Nephron progenitor cell (in vitro differentiated cells): ENCODE measurements around the gene GFRA1.

ENCODE experiments used
- DNase-seq: peaks from one replicate; pipeline ENCODE4 v3.0.0; 2021
- H3K27ac Mint-ChIP-seq: 2 replicates; pipeline ENCODE4 v1.8.0; 2021; ENCODE audit warnings: mild to moderate bottlenecking, moderate library complexity, mixed read lengths
- H3K27me3 Mint-ChIP-seq: 2 replicates; pipeline ENCODE4 v1.8.0; 2021; ENCODE audit warnings: mild to moderate bottlenecking, low read depth, mixed read lengths; ENCODE audit not compliant: poor library complexity
- H3K36me3 Mint-ChIP-seq: 2 replicates; pipeline ENCODE4 v1.8.0; 2021; ENCODE audit warnings: low read depth, mixed read lengths
- H3K4me1 Mint-ChIP-seq: 2 replicates; pipeline ENCODE4 v1.8.0; 2021; ENCODE audit warnings: mixed read lengths
- H3K4me3 Mint-ChIP-seq: 2 replicates; pipeline ENCODE4 v1.8.0; 2021; ENCODE audit warnings: mild to moderate bottlenecking, moderate library complexity, mixed read lengths
- H3K9me3 Mint-ChIP-seq: 2 replicates; pipeline ENCODE4 v1.8.0; 2021; ENCODE audit warnings: mild to moderate bottlenecking, moderate library complexity, mixed read lengths
- CTCF ChIP-seq: fragments of 200-600 bp; sonication (generic); IDR thresholded peaks from 2 replicates; pipeline ENCODE4 v1.5.0; 2021; ENCODE audit warnings: antibody characterized with exemption

Gene GFRA1

GRCh38 chr10:116130006-116130405 lies 143.0 kb downstream of the GFRA1 start:
- H3K27ac Mint-ChIP-seq = no peak overlapping the region
- no peak overlapping the region for H3K4me3 Mint-ChIP-seq
- H3K4me1 Mint-ChIP-seq = peaks cover 35% of the 10 kb centered on the region
- no peaks in the 10 kb centered on the region for H3K36me3 Mint-ChIP-seq
- TF ChIP-seq CTCF = no peak
- H3K27me3 Mint-ChIP-seq = peaks cover 8% of the 10 kb centered on the region
- no peak for DNase-seq
- peaks cover 19% of the 10 kb centered on the region for H3K9me3 Mint-ChIP-seq

- peaks cover 6% of the 10 kb centered on the region for H3K27me3 Mint-ChIP-seq
- no peak overlapping the region for H3K27ac Mint-ChIP-seq
- no peak overlapping the region for H3K4me3 Mint-ChIP-seq
- H3K4me1 Mint-ChIP-seq = peaks cover 13% of the 10 kb centered on the region
- no peak for TF ChIP-seq CTCF
- H3K36me3 Mint-ChIP-seq = no peaks in the 10 kb centered on the region
- peaks cover 19% of the 10 kb centered on the region for H3K9me3 Mint-ChIP-seq
- DNase-seq = no peak
These were observed 145.9 kb downstream of the GFRA1 start for GRCh38 chr10:116126954-116127695.

GRCh38 chr10:116126239-116126638 lies 146.8 kb downstream of the GFRA1 start:
- no peak for DNase-seq
- Mint-ChIP-seq H3K4me1 (peaks cover 15% of the 10 kb centered on the region), H3K36me3 (no peaks in the 10 kb centered on the region), H3K9me3 (peaks cover 19% of the 10 kb centered on the region), H3K27me3 (peaks cover 6% of the 10 kb centered on the region), H3K4me3 (no peak overlapping the region), H3K27ac (no peak overlapping the region)
- TF ChIP-seq CTCF = no peak

- Mint-ChIP-seq H3K4me3 (no peak overlapping the region), H3K36me3 (no peaks in the 10 kb centered on the region), H3K27ac (no peak overlapping the region), H3K4me1 (peaks cover 22% of the 10 kb centered on the region), H3K9me3 (peaks cover 9% of the 10 kb centered on the region), H3K27me3 (peaks cover 6% of the 10 kb centered on the region)
- DNase-seq = no peak
- TF ChIP-seq CTCF = no peak
These were observed 147.8 kb downstream of the GFRA1 start for GRCh38 chr10:116125180-116125579.

- no peak overlapping the region for H3K4me3 Mint-ChIP-seq
- H3K27ac Mint-ChIP-seq = no peak overlapping the region
- H3K4me1 Mint-ChIP-seq = peaks cover 25% of the 10 kb centered on the region
These were observed 148.2 kb downstream of the GFRA1 start for GRCh38 chr10:116124777-116125176.

More at GRCh38 chr10:116124777-116125176, 148.2 kb downstream of the GFRA1 start:
- no peaks in the 10 kb centered on the region for H3K36me3 Mint-ChIP-seq
- H3K27me3 Mint-ChIP-seq = peaks cover 6% of the 10 kb centered on the region
- peaks cover 8% of the 10 kb centered on the region for H3K9me3 Mint-ChIP-seq
- no peak for DNase-seq
- no peak for TF ChIP-seq CTCF
